ENCODE measurements around the gene NECAP2. TPM values are rescaled to one million over a fixed set of nuclear protein-coding genes. Genes with fewer than 3 reads are reported as not detected.

Gene NECAP2
- total and polyA plus RNA-seq, 12 donors = 7.9 to 34.0 (median 13.0) TPM

GRCh38 chr1:16458831-16459230, 18.3 kb downstream of the NECAP2 start:
- Histone ChIP-seq H3K36me3 (peaks cover 0 to 100% (median 62%) of the 10 kb centered on the region in 9 donors), H3K4me3 (no peak overlapping the region), H3K4me1 (peaks cover 0 to 36% (median 12%) of the 10 kb centered on the region in 9 donors), H3K27me3 (no peaks in the 10 kb centered on the region), H3K9me3 (no peaks in the 10 kb centered on the region), H3K27ac (peak overlapping the region in 2 of 10 donors; percentile 0 to 5)
- intact Hi-C loops (cut with DNase I) = no loop called here
- WGBS, 2 donors = 57% methylated on average over 6 of the region's 6 CpGs
- ATAC-seq (peak in 5 of 8 donors; percentile 10 to 37 (median 17)), DNase-seq (no peak)
- TF ChIP-seq CTCF (IDR thresholded peaks at IDR 0.05) = no peak

- ATAC-seq (peak in 6 of 8 donors; percentile 13 to 78 (median 44)), DNase-seq (no peak)
- H3K27ac ChIP-seq = no peak overlapping the region
- H3K4me1 ChIP-seq = peaks cover 0 to 33% (median 12%) of the 10 kb centered on the region in 9 donors
- peaks cover 0 to 98% (median 56%) of the 10 kb centered on the region in 9 donors for H3K36me3 ChIP-seq
- TF ChIP-seq CTCF (IDR thresholded peaks at IDR 0.05) = no peak
- intact Hi-C loops (cut with DNase I) = no loop called here
- no peaks in the 10 kb centered on the region for H3K27me3 ChIP-seq
- no peaks in the 10 kb centered on the region for H3K9me3 ChIP-seq
- no peak overlapping the region for H3K4me3 ChIP-seq
- WGBS, 2 donors = 52 to 75% methylated on average over 6 of the region's 6 CpGs
These were observed 18.9 kb downstream of the NECAP2 start for GRCh38 chr1:16459352-16459925.

GRCh38 chr1:16461681-16462080, 21.2 kb downstream of the NECAP2 start:
- ATAC-seq = no peak

GRCh38 chr1:16462773-16463330, 22.3 kb downstream of the NECAP2 start:
- no peak for TF ChIP-seq CTCF (IDR thresholded peaks at IDR 0.05)
- 91 to 92% methylated on average over 7 of the region's 7 CpGs for WGBS, 2 donors
- H3K27me3 ChIP-seq = no peaks in the 10 kb centered on the region
- no peaks in the 10 kb centered on the region for H3K9me3 ChIP-seq
- intact Hi-C loops (cut with DNase I) = no loop called here
- no peak overlapping the region for H3K4me3 ChIP-seq
- peaks cover 0 to 11% (median 8%) of the 10 kb centered on the region in 9 donors for H3K4me1 ChIP-seq
- no peak overlapping the region for H3K27ac ChIP-seq
- no peak for ATAC-seq
- no peak for DNase-seq
- H3K36me3 ChIP-seq = peaks cover 0 to 84% (median 39%) of the 10 kb centered on the region in 9 donors

More at GRCh38 chr1:16461681-16462080, 21.2 kb downstream of the NECAP2 start:
- Histone ChIP-seq H3K27me3 (no peaks in the 10 kb centered on the region), H3K36me3 (peaks cover 0 to 93% (median 45%) of the 10 kb centered on the region in 9 donors), H3K4me1 (peaks cover 0 to 20% (median 8%) of the 10 kb centered on the region in 9 donors), H3K4me3 (no peak overlapping the region), H3K9me3 (no peaks in the 10 kb centered on the region), H3K27ac (no peak overlapping the region)
- no peak for TF ChIP-seq CTCF (IDR thresholded peaks at IDR 0.05)
- no peak for DNase-seq
- WGBS, 2 donors = 91 to 99% methylated on average over 3 of the region's 3 CpGs
- intact Hi-C loops (cut with DNase I) = no loop called here
